Fibroblast of skin of right quadriceps (primary cell): Measurements from ENCODE around the gene EFCAB11.
"Not testable (repeated sequence)": the region's sequence is repeated elsewhere in the genome, so short reads cannot be mapped to it uniquely, and the experiment has no call there.

ENCODE experiments used
- DNase-seq: peaks from one replicate; pipeline ENCODE4 v3.0.0-alpha.2; 2013

The EFCAB11 gene

GRCh38 chr14:89909586-89909985 is 44.9 kb downstream of the EFCAB11 start:
- DNase-seq, result no peak

GRCh38 chr14:89908712-89909450 is 45.6 kb downstream of the EFCAB11 start:
- DNase-seq, result no peak

DNA sequence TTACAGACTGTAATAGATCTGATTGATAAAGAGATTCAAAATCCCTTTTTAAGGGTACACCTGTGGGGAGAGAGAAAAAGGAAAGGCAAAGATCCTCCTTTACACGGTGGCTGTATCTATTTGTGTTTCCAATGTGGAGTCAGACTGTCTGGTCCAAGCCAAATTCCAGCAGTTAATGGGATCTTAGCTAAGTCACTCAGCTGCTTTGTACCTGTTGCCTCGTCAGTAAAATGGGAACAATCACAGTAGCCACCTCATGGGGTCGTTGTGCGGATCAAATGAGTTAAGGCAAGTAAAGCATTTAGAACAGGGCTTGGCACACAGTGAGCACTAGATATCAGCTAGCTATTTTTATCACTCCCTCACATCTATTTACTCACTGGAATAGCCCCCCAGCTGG is 46.9 kb downstream of the EFCAB11 start:
- no peak for DNase-seq

DNA sequence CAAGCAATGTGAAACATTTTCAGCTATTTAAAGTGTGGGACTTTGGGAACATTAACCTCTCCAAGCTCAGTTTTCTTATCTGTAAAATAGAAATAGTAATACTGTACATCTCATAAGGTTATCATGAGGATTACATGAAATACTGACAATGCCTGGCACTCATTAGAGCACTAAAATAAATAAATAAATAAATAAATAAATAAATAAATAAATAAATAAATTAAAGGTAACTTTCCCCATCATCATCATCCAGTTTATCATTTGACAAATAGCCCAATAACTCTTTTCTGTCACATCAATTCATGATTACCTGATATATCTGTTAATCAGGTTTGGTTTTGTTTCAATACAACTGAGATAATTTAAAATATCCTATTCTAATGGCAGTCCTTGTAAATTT is 48.5 kb downstream of the EFCAB11 start:
- DNase-seq, result no peak

- DNase-seq, result no peak
These were observed 51.1 kb downstream of the EFCAB11 start for GRCh38 chr14:89903340-89903952.

DNA sequence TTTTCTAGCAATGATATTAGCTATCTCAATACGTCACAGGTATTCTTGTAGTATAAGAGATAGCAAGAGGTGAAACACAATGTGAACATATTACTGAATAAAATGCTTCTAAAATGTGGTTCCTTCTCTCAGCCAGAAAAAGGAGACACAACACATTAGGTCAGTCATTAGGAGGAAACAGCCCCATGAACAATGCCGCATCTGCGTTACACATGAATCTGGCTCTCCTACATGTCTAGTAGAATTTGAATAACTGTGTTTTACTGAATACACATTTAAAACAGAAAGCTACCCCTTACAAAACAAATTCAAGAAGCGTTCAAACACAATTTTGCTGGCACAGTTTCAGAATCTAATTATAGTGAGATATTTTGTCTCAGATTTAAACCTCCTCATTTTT is 51.6 kb downstream of the EFCAB11 start:
- no peak for DNase-seq

GRCh38 chr14:89900802-89901201 is 53.7 kb downstream of the EFCAB11 start:
- DNase-seq, result peak; percentile 80

DNA sequence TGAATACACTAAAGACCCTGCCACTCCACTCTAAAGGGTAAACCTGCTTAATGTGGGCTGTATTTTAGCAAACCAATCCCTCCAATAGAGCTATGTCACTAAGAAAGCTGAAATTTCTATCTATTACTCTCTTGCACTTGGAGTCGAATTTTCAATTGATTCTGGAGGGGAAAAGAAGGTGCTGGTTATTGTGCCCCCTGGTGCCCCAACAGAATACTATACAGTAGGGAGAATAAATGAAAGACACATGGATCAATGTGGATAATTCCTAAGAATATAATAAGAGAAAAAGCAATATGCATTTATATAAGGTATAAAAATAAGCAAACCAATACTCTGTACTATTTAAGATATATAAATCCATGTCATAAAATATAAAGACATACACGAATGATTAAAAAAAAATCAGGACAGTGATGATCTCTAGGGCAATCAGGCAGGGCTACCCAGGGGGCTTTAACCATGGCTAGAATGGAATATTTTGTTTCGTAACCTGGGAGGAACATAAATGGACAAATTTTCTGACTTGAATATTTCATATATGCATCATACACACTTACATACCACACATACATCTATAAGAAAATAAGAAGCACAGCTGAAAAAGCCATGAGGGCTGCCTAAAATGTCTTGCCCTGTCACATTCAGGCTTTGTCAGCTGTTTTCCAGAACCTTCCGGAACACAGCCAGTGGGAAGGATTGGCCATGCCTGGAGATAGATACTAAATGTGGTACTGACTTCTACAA is 54.4 kb downstream of the EFCAB11 start:
- peak; percentile 75 for DNase-seq

GRCh38 chr14:89899291-89899690 is 55.2 kb downstream of the EFCAB11 start:
- DNase-seq, result peak; percentile 85

GRCh38 chr14:89893388-89893787 is 61.1 kb downstream of the EFCAB11 start:
- not testable (repeated sequence) for DNase-seq

GRCh38 chr14:89892953-89893352 is 61.6 kb downstream of the EFCAB11 start:
- DNase-seq, result no peak

DNA sequence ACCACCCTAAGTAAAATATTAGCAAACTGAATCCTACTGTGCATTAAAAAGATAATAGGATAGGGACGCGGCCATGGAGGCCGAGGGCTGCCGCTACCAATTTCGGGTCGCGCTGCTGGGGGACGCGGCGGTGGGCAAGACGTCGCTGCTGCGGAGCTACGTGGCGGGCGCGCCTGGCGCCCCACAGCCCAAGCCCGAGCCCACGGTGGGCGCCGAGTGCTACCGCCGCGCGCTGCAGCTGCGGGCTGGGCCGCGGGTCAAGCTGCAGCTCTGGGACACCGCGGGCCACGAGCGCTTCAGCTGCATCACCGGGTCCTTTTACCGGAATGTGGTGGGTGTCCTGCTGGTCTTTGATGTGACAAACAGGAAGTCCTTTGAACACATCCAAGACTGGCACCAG is 62.8 kb downstream of the EFCAB11 start:
- not testable (repeated sequence) for DNase-seq

DNA sequence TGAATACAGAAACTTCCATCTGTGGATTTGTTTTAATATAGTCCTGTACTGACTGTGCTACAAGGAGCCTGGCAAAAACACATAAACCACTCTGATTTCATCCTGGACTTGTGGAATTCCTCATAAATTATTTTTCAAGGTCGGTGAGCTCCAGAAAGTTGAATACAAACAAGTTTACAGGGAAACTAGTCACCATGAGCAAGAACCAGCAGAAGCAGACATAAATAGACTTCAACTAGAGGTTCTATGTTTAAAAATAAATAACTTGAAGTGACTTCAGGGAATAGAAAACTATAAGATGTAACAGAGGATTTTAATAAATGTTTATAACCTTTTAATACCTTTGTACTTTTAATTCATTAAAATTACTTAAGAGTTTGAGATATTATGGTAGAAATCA is 63.5 kb downstream of the EFCAB11 start:
- no peak for DNase-seq

DNA sequence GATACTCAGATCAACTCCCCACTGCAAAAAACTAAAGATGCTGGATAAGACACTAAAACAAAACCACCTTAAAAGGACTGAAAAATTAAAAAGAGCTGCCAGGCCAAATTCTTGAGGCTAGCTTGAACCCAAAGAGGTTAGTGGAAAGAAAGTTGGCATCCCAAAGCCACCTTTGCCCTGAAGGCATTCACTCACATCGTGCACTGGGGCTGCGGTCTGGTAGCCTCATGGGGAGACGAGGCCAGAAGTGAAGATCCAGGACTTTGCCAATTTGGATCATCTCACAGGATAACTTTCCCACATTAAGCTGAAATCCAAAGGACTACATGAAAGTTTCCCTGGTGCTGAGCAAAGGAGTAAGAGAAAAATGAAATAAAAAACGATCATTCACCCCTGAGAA is 63.9 kb downstream of the EFCAB11 start:
- DNase-seq, result no peak

GRCh38 chr14:89889626-89890025 is 64.9 kb downstream of the EFCAB11 start:
- peak; percentile 47 for DNase-seq

- DNase-seq, result no peak
These were observed 69.8 kb downstream of the EFCAB11 start for GRCh38 chr14:89884761-89885160.

- no peak for DNase-seq
These were observed 72.7 kb downstream of the EFCAB11 start for GRCh38 chr14:89881839-89882238.

DNA sequence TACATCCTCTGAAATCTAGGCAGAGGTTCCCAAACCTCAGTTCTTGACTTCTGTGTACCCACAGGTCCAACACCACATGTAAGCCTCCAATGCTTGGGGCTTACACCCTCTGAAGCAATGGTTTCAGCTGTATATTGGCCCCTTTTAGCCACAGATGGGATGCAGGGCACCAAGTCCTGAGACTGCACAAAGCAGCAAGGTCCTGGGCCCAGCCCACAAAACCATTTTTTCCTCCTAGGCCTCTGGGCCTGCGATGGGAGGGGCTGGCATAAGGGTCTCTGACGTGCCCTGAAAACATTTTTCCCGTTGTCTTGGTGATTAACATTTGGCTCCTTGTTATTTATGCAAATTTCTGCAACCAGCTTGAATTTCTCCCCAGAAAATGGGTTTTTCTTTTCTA is 80.4 kb downstream of the EFCAB11 start:
- DNase-seq, result not testable (repeated sequence)

DNA sequence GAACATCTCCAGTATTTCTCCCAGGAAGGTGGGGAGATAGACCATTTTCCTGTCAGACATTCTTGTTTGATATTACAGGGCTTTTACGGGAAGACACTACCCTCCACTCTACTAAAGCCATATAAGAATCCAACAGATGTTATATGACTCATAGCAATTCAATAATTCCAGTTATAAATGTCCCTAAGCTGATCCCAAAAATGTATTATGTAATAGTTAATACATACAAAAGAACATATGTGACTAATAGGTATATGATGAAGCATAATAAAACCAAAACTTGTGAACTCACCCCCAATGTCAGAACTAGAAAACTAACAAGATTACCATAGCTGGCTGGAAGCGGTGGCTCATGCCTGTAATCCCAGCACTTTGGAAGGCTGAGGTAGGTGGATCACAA is 84.2 kb downstream of the EFCAB11 start:
- peak; percentile 80 for DNase-seq

GRCh38 chr14:89869606-89870005 is 84.9 kb downstream of the EFCAB11 start:
- no peak for DNase-seq

DNA sequence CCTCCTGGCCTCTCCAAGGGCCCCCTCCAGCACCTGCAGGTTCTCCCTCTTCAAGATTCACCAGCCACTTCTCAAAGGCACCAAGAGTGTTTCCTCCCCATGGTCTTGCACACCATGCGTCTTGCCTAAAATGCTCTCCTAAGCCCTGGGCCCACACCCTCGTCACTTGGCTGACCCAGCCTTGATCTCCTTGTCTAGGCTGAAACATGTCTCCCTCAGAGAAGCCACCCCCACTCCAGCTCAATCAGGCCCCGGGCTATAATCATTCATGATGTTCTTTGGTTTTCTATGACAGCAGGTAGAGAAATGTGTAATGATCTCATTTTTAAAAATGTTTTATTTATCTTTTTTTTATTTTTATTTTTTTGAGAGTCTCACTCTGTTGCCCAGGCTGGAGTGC is 88.1 kb downstream of the EFCAB11 start:
- no peak for DNase-seq

DNA sequence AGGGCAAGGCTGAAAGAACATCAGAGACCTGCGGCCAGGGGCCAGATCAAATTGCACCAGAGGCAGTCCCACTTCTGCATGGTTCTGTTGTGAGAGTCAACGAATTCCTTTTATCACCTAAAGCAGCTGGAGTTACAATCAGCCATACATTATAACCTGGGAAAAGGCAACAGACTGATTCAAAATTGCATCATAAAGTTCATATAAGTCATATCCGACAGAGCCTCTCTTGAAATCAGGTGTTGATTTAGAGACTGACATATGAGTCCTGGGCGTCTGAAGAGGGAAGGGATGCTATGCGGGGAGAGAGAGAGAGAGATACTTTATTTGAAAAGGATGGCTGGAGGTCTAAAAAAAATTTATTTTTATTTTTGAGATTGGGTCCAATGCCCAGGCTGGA is 89.4 kb downstream of the EFCAB11 start:
- DNase-seq, result no peak

GRCh38 chr14:89862856-89863255 is 91.7 kb downstream of the EFCAB11 start:
- DNase-seq, result peak; percentile 62

DNA sequence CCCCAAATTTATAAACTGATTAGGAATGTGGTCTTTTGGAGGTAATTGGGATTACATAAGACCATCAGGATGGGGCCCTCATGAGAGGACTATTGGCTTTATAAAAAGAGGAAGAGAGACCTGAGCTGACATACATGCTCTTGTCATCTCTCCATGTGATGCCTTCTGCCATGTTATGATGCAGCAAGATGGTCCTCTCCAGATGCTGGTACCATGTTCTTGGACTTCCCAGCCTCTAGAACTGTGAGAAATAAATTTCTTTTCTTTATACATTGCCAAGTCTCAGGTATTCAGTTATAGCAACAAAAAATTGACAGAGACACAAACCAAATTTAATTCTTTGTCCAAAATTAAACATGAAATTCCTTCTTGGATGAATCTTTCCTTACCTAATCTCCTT is 92.9 kb downstream of the EFCAB11 start:
- no peak for DNase-seq
